GM19395 (cell line): ENCODE results near the gene TREML2.
A peak's percentile ranks its signal among the peaks of the same experiment; 100 is the strongest.
"Not testable (repeated sequence)": the region's sequence is repeated elsewhere in the genome, so short reads cannot be mapped to it uniquely, and the experiment has no call there.

ENCODE experiments used
- ATAC-seq: cut with Tn5 transposase; IDR thresholded peaks from one replicate; pipeline ENCODE4 v1.9.1; 2021; ENCODE audit warnings: mild to moderate bottlenecking, moderate library complexity; ENCODE audit not compliant: unreplicated experiment

Gene TREML2

GRCh38 chr6:41200901-41201763 is at the start of gene TREML2:
TREML2 (minus strand) TSS chr6:41201149; CDS start chr6:41201008, 141 bp downstream.
- peak; percentile 61 for ATAC-seq

- no peak for ATAC-seq
Measured at GRCh38 chr6:41247882-41248705, 47.1 kb upstream of the TREML2 start.

- ATAC-seq: no peak
Measured at GRCh38 chr6:41247288-41247865, 46.4 kb upstream of the TREML2 start.

GRCh38 chr6:41246529-41246928 is 45.6 kb upstream of the TREML2 start:
- ATAC-seq: not testable (repeated sequence)

GRCh38 chr6:41239467-41240159 is 38.7 kb upstream of the TREML2 start:
- no peak for ATAC-seq

GRCh38 chr6:41237128-41237527 is 36.2 kb upstream of the TREML2 start:
- ATAC-seq: no peak

GRCh38 chr6:41236276-41236675 is 35.3 kb upstream of the TREML2 start:
- no peak for ATAC-seq

- ATAC-seq: no peak
Measured at GRCh38 chr6:41232667-41233066, 31.7 kb upstream of the TREML2 start.

- no peak for ATAC-seq
Measured at GRCh38 chr6:41231246-41231645, 30.3 kb upstream of the TREML2 start.

GRCh38 chr6:41229721-41230120 is 28.8 kb upstream of the TREML2 start:
- ATAC-seq: no peak

GRCh38 chr6:41228616-41229015 is 27.7 kb upstream of the TREML2 start:
- ATAC-seq: no peak

- ATAC-seq: no peak
Measured at GRCh38 chr6:41228096-41228495, 27.1 kb upstream of the TREML2 start, which contains the start of gene TREML4. TREML4 (plus strand) TSS chr6:41228349; CDS start chr6:41228428, 79 bp downstream.

GRCh38 chr6:41226752-41227151 is 25.8 kb upstream of the TREML2 start:
- no peak for ATAC-seq

GRCh38 chr6:41224800-41225199 is 23.9 kb upstream of the TREML2 start:
- no peak for ATAC-seq

- no peak for ATAC-seq
Measured at GRCh38 chr6:41222513-41222912, 21.6 kb upstream of the TREML2 start.

GRCh38 chr6:41222045-41222444 is 21.1 kb upstream of the TREML2 start:
- ATAC-seq: no peak

- no peak for ATAC-seq
Measured at GRCh38 chr6:41216616-41217015, 15.7 kb upstream of the TREML2 start.

- ATAC-seq: no peak
Measured at GRCh38 chr6:41215777-41216176, 14.8 kb upstream of the TREML2 start.

GRCh38 chr6:41214559-41215238 is 13.8 kb upstream of the TREML2 start:
- ATAC-seq: no peak
